Medulla oblongata (tissue), 1 donor: ENCODE results near the gene IRGM.
"Not testable (repeated sequence)": the region's sequence is repeated elsewhere in the genome, so short reads cannot be mapped to it uniquely, and the experiment has no call there.

Experiments used
- DNase-seq: peaks from one replicate; pipeline ENCODE4 v3.0.0-alpha.2; 2015; ENCODE audit errors: extremely low spot score

The IRGM gene, protein sequence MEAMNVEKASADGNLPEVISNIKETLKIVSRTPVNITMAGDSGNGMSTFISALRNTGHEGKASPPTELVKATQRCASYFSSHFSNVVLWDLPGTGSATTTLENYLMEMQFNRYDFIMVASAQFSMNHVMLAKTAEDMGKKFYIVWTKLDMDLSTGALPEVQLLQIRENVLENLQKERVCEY

GRCh38 chr5:150846308-150846653, at the start of gene IRGM:
IRGM (plus strand) TSS chr5:150846521; CDS start chr5:150848124, 1,603 bp downstream.
- not testable (repeated sequence) for DNase-seq

DNA sequence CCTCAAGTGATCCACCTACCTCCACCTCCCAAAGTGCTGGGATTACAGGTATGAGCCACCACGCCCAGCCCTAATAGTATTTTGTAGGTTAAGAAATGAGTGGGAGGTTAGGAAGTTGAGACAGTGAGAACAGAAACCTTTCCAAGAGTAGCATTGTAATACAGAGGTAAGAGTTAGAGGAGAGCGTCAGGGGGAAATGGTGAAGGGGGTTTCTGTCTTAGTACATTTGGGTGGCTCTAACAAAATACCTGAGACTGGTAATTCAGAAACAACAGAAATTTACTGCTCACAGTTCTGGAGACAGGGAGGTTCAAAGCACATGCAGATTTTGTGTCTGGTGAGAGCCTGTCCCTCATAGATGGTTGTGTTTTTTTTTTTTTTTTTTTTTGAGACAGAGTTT, 48.9 kb upstream of the IRGM start:
- DNase-seq = no peak

DNA sequence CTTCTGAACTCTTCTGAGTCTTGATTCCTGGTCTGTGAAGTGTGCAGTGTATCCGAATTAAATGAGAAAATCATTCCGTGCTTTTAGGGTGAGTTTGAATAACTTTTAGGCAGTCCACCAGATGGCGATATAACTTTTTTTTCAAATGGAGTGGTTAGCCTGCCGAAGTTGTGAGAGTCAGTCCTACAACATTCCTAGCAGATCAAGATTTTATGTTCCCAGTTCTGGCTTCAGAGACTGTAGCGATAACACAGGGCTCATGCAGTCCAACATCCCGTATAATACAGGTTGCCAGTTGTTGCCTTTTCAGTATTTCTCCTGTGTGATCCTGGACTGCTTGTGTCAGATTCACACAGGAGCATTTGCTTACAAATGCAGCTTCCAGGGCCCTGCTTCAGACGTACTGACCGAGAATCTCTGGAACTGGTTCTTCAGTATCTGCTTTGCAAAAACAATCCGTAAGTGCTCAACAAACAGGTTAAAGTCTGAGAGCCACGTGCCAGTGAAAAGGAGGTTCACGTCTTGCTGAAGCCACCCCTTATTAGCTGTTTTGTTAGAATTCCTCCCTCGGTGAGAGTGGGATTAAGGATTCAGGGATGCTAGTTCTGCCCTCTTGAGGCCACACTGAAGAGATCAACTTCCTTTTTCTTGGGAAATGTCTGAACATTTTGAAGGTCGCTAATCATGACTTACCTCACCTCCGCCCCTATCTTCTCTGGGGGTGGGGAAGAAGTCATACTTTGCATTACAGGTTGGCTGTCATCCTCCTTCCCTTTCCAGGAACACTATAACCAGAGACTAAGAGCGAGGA, 45.0 kb upstream of the IRGM start:
- DNase-seq = peak; percentile 80

DNA sequence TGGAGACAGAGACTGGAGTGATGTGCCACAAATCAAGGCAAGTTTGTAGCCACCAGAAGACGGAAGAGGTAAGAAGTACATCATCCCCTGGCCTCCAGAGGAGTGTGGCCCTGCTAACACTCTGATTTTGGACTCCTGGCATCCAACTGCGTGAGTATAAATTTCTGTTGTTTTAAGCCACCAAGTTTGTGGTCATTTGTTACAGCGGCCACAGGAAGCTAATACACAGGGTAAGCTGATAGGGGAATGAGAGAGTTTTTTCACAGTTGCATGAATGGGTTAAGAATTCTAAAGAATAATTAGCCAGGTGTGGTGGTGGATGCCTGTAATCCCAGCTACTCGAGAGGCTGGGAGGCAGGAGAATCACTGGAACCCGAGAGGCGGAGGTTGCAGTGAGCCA, 41.9 kb upstream of the IRGM start:
- DNase-seq = no peak

GRCh38 chr5:150809363-150809762, 37.0 kb upstream of the IRGM start:
- no peak for DNase-seq

DNA sequence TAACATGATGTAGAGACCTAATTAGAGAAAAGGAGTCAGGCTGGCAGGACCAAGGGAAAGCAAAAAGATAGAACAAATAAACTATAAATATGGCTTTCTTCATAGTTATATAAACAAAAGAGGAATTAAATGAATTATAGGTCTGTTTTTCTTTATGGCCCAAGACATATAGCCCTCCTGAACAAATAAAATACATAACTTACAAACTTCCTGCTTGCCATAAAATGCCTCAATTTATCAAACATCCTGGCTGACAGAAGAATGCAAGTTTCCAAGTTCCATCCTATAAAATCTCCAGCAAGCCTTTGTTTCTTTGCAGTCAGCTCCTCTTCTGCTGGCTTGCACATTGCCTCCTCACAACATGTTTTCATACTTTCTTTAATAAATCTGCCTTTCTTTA, 31.3 kb upstream of the IRGM start:
- no peak for DNase-seq

DNA sequence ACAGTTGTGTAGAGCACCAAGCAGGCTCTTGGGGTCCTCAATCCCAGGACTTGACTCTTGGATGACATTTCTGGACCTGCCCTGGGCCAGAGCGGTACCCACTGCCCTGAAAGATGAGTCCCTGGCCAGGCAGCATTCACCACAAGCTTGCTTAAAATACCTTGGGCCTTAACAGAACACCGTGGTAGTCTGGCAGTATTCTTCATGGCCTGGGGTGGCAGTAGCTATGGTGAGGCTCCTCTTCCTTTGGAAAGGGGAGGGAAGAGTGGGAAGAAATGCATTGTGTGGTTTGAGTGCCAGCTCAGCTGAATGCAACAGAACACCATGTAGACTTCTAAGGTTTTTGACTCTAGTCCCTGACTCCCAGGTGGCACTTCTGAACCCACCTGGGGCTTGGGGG, 29.4 kb upstream of the IRGM start:
- DNase-seq = no peak

GRCh38 chr5:150829744-150830143, 16.6 kb upstream of the IRGM start:
- no peak for DNase-seq

DNA sequence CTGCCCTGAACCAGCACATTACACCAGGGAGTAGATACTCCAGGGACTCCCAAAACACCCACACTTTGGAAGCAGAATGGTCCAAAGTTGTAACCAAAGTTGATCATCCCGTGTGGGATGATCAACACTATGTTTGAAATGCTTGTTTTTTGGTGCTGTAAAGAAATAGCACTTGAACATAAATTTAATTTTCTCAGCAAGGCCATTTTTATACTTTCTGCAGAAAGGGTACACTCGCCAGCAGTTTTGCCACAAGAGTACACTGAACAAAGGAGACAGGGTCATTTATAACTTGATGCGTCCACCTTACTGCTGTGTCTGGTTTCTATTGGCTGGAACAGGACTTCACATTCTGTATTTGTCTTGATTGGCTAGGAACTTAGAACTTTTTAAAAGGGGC, 14.5 kb upstream of the IRGM start:
- DNase-seq = not testable (repeated sequence)

- no peak for DNase-seq
These were observed 10.3 kb upstream of the IRGM start for GRCh38 chr5:150836064-150836463.

DNA sequence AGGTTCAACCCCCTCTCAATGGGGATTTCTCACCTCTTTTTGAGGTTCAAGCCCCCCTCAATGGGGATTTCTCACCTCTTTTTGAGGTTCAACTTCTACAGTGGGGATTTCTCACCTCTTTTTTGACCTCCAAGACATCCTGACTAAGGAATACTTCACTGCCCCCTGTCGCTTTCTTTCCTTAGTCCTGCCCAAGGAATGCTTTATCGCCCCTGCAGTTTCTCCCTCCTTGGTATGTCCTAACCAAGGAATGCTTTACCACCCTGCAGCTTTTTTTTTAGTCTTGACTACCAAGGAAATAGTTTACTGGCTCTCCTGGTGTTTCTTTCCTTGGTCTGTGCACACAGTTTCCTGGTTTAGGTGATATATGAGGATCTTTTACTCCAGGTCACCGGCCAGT, 9.6 kb upstream of the IRGM start:
- no peak for DNase-seq

DNA sequence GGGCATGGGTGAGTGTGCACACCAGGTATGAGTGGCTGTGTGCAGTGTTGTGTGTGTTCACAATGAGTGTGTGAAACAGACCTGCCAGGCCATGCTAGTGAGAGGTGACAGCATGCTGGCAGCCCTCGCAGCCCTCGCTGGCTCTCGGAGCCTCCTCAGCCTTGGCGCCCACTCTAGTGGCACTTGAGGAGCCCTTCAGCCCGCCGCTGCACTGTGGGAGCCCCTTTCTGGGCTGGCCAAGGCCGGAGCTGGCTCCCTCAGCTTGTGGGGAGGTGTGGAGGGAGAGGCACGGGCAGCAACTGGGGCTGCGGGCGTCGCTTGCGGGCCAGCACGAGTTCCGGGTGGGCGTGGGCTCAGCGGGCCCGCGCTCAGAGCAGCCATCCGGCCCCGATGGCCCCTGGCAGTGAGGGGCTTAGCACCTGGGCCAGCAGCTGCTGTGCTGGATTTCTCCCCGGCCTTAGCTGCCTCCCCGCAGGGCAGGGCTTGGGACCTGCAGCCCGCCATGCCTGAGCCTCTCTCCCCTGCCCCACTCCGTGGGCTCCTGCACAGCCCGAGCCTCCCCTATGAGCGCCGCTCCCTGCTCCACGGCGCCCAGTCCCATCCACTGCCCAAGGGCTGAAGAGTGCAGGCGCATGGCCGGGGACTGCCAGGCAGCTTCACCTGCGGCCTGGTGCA, 999 bp upstream of the IRGM start:
- DNase-seq = not testable (repeated sequence)

DNA sequence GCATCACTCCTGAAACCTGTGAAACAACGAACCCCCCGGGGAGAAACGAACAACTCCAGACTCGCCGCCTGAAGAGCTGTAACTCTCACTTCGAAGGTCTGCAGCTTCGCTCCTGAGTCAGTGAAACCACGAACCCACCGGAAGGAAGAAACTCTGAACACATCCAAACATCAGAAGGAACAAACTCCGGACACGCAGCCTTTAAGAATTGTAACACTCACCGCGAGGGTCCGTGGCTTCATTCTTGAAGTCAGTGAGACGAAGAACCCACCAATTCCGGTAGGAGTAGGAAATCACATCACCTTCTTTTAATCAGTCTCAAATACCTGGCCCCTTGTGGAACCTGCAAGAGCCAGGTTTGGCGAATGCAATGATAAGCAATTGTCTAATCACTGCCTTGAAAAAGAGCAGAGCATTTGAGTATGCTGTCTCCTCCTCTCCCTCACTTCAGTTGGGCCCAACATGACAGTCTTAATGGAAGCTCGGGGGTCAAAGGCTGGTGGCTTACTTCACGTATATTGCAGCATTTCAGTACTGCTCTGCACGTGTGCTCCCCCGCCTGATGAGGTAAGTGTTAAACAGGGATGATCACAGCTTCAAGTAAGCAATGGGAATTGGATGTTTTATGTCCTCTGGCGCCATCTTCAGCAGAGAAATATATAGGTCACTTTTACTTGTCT, 473 bp downstream of the IRGM start:
- DNase-seq = peak; percentile 86

- no peak for DNase-seq
These were observed 994 bp downstream of the IRGM start for GRCh38 chr5:150847334-150847695.

DNA sequence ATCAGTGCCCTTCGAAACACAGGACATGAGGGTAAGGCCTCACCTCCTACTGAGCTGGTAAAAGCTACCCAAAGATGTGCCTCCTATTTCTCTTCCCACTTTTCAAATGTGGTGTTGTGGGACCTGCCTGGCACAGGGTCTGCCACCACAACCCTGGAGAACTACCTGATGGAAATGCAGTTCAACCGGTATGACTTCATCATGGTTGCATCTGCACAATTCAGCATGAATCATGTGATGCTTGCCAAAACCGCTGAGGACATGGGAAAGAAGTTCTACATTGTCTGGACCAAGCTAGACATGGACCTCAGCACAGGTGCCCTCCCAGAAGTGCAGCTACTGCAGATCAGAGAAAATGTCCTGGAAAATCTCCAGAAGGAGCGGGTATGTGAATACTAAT, 1.9 kb downstream of the IRGM start:
- DNase-seq = no peak

DNA sequence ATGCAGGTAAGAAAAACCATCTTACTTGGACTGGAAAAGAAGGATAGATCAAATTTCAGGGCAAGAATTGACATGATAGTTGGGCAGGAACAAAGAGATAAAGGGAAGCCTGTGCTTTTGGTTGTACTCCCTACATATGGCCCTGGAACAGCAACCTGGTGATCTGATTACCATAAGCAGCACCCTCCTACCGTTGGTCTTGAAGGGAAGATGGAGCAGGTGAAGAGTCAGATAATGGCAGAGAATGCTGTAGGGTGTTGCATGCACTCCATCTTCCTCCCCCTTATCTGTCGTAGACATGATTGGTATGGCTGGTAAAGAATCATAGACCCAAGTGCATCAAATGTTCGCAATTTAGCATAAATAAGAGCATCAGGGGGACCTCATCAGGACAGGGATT, 4.7 kb downstream of the IRGM start:
- DNase-seq = no peak

DNA sequence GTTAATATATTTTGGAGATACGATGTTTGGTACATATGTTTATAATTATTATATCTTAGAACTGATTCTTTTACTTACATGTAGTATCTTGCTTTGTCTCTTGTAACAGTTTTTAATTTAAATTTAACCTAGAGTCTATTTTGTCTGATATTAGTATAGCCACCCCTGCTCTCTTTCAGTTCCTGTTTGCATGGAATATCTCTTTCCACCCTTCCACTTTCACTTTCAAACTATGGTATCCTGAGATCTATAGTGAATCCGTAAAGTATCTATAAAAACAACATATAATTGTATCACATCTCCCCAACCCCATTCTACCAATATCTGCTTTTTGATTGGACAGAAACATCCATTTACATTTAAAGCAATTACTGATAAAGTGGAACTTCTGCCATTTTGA, 7.2 kb downstream of the IRGM start:
- peak; percentile 19 for DNase-seq

DNA sequence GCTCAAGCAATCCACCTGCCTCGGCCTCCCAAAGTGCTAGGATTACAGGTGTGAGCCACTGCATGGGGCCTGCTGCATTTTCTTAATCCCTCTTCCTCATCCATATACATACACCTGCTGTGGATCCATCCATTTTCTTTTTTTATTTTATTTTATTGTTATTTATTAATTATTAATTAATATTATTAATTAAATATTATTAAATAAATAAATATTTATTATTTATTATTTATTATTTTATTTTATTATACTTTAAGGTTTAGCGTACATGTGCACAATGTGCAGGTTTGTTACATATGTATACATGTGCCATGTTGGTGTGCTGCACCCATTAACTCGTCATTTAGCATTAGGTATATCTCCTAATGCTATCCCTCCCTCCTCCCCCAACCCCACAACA, 10.4 kb downstream of the IRGM start:
- DNase-seq = not testable (repeated sequence)

GRCh38 chr5:150860246-150860821, 14.0 kb downstream of the IRGM start:
- no peak for DNase-seq

- DNase-seq = no peak
These were observed 15.7 kb downstream of the IRGM start for GRCh38 chr5:150862070-150862469.

GRCh38 chr5:150879358-150879757, 33.0 kb downstream of the IRGM start:
- no peak for DNase-seq
